H1 (cell line): ENCODE results near the gene DCLK1. TPM values are rescaled to one million over a fixed set of nuclear protein-coding genes. Genes with fewer than 3 reads are reported as not detected.

Experiments
- HDAC6 ChIP-seq: IDR thresholded peaks from one replicate; pipeline ENCODE4 v1.7.1; 2012; ENCODE audit warnings: low read depth, mild to moderate bottlenecking, inconsistent platforms, low read length, moderate library complexity
- PHF8 ChIP-seq: fragments of 200-600 bp; sonication (generic); conservative IDR thresholded peaks from 2 replicates; pipeline ENCODE4 v1.7.1; 2012; ENCODE audit warnings: low read depth, mild to moderate bottlenecking, inconsistent platforms, low read length, moderate library complexity
- RXRA ChIP-seq: IDR thresholded peaks from 2 replicates; pipeline ENCODE4 v1.6.1; 2011; ENCODE audit warnings: low read depth, mild to moderate bottlenecking, low read length, moderate library complexity; ENCODE audit not compliant: insufficient read depth
- SRF ChIP-seq: IDR thresholded peaks from 2 replicates; pipeline ENCODE4 v1.6.1; 2011; ENCODE audit warnings: mild to moderate bottlenecking, low read depth, low read length, moderate library complexity
- TAF7 ChIP-seq: optimal IDR thresholded peaks from 2 replicates; pipeline ENCODE3; 2011; ENCODE audit warnings: low read depth, mild to moderate bottlenecking, inconsistent platforms, low read length, moderate library complexity, borderline replicate concordance
- TCF12 ChIP-seq: IDR thresholded peaks from 2 replicates; pipeline ENCODE4 v1.6.1; 2011; ENCODE audit warnings: low read depth, mild to moderate bottlenecking, low read length
- polyA plus RNA-seq, 7 experiments: library from polyadenylated mRNA; depleted of rRNA in 3 of 7; stranded (reverse) in 5 of 7; unstranded in 2 of 7; fragments of >200 nt in 5 of 7; fragments of 200-250 nt in 2 of 7; gene quantifications; 1 replicate in 5 of 7; 2 replicates in 1 of 7; 4 replicates in 1 of 7; pipeline versions ENCODE4 v1.2.1 to v1.2.3, GENCODE V29; 2011 to 2013; ENCODE audit warnings: missing spikeins in 2 of 7, mixed read lengths in 2 of 7
- total RNA-seq: library from RNA; stranded (reverse); fragmentation: NEBNext Ultra II Directional; extraction: Animal tissue kit (Norgen Biotek cat#: 25700); gene quantifications from 2 replicates; pipeline ENCODE4 v1.2.1, GENCODE V29; 2021
- TF ChIP-seq, protein P1 (sequence below): fragments of 300-600 bp; sonication (generic); IDR thresholded peaks from 2 replicates; pipeline ENCODE4 v1.7.1; 2012; ENCODE audit warnings: low read length, moderate library complexity, mild to moderate bottlenecking, inconsistent platforms; ENCODE audit not compliant: insufficient replicate concordance
- TF ChIP-seq, protein P2 (sequence below): IDR thresholded peaks from 2 replicates; pipeline ENCODE4 v1.6.1; 2012; ENCODE audit warnings: inconsistent platforms

The DCLK1 gene
- total and polyA plus RNA-seq, 2 of the 8 experiments (the other 6 are each of a cell fraction or from before 2014, with no cell fraction given) = 22.8 to 41.0 TPM

DNA sequence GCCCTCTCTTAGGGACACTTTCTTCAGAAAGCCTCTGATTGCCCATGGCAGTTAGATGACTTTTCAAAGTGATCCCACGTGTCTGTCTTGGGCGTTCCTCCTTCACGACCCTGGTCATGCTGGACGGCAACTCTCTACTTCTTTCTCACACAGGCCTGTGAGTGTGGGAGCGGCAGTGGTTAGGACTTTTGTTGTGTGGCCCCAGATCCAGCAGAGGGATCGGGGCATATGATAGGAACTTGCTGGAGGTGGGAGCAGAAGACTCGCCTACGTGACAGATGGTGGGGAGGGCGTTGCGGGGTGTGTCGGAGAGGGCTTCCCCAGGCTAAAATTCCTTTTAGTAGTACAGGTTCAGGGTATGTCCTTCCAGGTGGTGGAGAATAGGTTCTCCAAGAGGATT, 365.2 kb downstream of the DCLK1 start (continued):
- TF ChIP-seq, protein P1, sequence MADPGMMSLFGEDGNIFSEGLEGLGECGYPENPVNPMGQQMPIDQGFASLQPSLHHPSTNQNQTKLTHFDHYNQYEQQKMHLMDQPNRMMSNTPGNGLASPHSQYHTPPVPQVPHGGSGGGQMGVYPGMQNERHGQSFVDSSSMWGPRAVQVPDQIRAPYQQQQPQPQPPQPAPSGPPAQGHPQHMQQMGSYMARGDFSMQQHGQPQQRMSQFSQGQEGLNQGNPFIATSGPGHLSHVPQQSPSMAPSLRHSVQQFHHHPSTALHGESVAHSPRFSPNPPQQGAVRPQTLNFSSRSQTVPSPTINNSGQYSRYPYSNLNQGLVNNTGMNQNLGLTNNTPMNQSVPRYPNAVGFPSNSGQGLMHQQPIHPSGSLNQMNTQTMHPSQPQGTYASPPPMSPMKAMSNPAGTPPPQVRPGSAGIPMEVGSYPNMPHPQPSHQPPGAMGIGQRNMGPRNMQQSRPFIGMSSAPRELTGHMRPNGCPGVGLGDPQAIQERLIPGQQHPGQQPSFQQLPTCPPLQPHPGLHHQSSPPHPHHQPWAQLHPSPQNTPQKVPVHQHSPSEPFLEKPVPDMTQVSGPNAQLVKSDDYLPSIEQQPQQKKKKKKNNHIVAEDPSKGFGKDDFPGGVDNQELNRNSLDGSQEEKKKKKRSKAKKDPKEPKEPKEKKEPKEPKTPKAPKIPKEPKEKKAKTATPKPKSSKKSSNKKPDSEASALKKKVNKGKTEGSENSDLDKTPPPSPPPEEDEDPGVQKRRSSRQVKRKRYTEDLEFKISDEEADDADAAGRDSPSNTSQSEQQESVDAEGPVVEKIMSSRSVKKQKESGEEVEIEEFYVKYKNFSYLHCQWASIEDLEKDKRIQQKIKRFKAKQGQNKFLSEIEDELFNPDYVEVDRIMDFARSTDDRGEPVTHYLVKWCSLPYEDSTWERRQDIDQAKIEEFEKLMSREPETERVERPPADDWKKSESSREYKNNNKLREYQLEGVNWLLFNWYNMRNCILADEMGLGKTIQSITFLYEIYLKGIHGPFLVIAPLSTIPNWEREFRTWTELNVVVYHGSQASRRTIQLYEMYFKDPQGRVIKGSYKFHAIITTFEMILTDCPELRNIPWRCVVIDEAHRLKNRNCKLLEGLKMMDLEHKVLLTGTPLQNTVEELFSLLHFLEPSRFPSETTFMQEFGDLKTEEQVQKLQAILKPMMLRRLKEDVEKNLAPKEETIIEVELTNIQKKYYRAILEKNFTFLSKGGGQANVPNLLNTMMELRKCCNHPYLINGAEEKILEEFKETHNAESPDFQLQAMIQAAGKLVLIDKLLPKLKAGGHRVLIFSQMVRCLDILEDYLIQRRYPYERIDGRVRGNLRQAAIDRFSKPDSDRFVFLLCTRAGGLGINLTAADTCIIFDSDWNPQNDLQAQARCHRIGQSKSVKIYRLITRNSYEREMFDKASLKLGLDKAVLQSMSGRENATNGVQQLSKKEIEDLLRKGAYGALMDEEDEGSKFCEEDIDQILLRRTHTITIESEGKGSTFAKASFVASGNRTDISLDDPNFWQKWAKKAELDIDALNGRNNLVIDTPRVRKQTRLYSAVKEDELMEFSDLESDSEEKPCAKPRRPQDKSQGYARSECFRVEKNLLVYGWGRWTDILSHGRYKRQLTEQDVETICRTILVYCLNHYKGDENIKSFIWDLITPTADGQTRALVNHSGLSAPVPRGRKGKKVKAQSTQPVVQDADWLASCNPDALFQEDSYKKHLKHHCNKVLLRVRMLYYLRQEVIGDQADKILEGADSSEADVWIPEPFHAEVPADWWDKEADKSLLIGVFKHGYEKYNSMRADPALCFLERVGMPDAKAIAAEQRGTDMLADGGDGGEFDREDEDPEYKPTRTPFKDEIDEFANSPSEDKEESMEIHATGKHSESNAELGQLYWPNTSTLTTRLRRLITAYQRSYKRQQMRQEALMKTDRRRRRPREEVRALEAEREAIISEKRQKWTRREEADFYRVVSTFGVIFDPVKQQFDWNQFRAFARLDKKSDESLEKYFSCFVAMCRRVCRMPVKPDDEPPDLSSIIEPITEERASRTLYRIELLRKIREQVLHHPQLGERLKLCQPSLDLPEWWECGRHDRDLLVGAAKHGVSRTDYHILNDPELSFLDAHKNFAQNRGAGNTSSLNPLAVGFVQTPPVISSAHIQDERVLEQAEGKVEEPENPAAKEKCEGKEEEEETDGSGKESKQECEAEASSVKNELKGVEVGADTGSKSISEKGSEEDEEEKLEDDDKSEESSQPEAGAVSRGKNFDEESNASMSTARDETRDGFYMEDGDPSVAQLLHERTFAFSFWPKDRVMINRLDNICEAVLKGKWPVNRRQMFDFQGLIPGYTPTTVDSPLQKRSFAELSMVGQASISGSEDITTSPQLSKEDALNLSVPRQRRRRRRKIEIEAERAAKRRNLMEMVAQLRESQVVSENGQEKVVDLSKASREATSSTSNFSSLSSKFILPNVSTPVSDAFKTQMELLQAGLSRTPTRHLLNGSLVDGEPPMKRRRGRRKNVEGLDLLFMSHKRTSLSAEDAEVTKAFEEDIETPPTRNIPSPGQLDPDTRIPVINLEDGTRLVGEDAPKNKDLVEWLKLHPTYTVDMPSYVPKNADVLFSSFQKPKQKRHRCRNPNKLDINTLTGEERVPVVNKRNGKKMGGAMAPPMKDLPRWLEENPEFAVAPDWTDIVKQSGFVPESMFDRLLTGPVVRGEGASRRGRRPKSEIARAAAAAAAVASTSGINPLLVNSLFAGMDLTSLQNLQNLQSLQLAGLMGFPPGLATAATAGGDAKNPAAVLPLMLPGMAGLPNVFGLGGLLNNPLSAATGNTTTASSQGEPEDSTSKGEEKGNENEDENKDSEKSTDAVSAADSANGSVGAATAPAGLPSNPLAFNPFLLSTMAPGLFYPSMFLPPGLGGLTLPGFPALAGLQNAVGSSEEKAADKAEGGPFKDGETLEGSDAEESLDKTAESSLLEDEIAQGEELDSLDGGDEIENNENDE = no peak
- no peak for TF ChIP-seq SRF
- TF ChIP-seq TAF7 = no peak
- TF ChIP-seq, protein P2, sequence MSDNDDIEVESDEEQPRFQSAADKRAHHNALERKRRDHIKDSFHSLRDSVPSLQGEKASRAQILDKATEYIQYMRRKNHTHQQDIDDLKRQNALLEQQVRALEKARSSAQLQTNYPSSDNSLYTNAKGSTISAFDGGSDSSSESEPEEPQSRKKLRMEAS = no peak
- TF ChIP-seq HDAC6 = no peak
- TF ChIP-seq RXRA = no peak
- no peak for TF ChIP-seq TCF12
- TF ChIP-seq PHF8 = no peak
